Left forelimb (tissue), 1 donor: ENCODE results near the gene SLC66A2.
"Not testable (repeated sequence)": the region's sequence is repeated elsewhere in the genome, so short reads cannot be mapped to it uniquely, and the experiment has no call there.

Experiments used
- DNase-seq: peaks from one replicate; pipeline ENCODE4 v3.0.0-alpha.2; 2018; ENCODE audit warnings: low spot score

The SLC66A2 gene

DNA sequence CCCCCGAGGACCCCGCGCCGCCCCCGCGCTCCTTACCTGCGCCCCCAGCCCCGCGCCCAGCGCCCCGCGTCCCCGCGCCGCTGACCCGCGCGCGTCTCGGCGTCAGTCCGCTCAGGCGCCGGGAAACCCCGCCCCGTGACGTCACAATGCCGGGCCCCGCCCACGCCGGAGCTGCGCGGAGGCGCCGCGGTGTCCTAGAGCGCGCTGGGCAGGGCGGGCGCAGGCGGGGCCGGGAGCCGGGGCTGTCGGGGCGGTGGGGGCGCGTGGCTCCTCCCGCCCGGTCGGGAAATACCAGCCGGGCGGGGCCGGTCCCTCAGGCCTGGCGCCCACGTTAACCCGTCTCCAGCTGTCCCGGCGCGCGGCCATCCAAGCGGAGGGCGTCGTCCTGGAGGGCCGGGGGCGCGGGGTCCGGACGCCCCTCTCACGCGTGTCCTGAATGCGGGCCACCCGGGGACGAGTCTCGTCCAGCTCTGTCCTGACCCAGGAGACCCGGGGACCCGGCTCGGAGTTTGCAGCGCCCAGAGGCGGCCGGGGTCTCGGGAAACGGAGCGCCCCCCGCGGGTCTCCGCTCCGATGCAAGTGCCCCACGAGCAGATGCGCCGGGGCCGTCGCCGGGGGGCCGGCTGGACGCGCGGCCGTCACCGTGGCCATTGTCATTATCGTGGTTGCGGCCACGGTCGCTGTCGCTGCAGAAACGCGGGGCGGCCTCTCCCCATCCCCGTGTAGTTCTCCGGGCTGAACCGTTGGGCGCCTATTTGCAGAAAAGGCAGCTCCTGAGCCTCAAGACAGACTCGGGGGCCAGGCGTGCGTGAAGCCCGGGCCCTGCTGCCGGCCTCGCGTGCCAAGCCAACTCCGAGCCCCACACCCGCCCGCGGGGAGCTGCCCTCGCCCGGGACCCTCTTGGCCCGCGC lies at the start of gene SLC66A2:
SLC66A2 (minus strand) TSS at position 109 of the 911 bp plus-strand sequence. CDS start 727 bp downstream, outside the sequence.
- DNase-seq, result peak; percentile 98

DNA sequence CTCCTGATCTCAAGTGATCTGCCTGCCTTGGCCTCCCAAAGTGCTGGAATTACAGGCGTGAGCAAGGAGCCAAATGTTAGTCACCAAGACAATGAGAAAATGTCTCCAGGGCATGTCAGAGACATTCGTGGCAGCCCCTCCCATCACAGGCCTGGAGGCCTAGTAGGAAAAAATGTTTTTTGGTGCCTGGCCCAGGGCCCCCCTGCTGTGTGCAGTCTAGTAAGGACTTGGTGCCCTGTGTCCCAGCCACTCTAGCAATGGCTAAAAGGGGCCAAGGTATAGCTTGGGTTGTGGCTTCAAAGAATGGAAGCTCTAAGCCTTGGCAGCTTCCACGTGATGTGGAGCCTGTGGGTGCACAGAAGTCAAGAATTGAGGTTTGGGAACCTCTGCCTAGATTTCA lies 49.4 kb upstream of the SLC66A2 start:
- no peak for DNase-seq

DNA sequence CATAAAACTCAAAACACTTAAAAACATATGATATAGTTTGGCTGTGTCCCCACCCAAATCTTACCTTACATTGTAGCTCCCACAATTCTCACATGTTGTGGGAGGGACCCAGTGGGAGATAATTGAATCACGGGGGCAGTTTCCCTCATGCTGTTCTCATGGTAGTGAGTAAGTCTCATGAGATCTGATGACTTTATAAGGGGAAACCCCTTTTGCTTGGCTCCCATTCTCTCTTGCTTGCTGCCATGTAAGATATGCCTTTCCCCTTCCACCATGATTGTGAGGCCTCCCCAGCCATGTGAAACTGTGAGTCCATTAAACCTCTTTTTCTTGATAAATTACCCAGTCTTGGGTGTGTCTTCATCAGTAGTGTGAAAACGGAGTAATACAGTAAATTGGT lies 48.2 kb upstream of the SLC66A2 start:
- not testable (repeated sequence) for DNase-seq

DNA sequence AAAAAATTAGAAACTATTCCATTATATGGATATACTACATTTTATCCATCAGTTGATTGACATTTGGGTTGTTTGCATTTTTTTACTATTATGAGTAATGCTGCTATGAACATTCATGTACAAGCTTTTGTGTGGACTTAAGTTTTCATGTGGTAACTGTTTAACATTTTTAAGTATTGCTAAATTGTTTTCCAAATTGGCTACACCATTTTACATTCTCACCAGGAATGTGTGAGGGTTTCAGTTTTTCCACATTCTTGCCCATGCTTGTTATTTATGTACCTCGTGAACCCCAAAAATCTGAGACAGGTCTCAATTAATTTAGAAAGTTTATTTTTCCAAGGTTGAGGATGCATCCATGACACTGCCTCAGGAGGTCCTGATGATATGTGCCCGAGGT lies 40.0 kb upstream of the SLC66A2 start:
- no peak for DNase-seq

DNA sequence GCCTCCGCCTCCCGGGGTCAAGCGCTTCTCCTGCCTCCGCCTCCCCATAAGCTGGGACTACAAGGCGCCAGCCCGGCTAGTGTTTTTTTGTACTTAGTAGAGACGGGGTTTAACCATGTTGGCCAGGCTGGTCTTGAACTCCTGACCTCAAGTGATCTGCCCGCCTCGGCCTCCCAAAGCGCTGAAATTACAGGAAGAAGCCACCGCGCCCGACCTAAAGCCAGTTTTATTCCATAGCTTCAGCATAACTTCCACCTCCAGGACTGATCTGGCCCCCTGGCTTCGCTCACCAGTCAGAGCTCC lies 37.7 kb upstream of the SLC66A2 start:
- DNase-seq, result no peak

DNA sequence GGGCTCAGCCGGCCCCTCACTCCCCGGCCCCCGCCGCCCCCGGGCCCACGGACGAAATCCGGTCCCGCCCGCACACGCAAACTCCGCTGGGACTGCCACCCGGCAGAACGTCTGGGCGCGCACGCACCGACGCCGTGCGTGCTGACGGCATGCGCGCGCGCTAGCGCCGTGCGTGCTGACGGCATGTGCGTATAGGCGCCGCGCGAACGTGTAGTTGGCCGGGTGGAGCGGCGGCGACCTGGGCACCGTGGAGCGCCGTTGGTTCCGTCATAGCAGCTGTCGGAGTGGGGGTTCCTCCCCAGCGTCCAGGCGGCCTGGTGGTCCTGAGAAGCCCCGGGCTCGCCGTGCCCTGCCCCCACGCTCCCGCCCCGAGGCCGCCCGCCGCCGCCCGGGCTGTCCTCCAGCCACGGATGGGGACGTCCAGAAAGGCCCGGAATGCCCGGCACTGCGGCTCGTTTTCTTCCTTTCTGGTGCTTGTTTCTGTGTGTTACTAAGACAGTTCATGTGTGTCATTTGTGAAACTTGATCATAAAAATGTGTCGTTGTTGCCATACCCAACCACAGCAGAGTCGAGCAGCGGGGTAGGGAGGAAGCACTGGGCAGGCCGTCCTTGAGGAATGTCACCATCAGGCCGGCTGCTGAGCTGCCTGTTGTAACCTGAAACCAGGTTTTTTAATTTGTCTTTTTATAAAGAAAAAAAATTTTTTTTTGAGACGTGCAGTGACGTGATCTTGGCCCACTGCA lies 37.2 kb upstream of the SLC66A2 start, which contains the start of gene TXNL4A:
TXNL4A (minus strand) TSS at position 113 of the 744 bp plus-strand sequence. CDS start 171 bp downstream, outside the sequence.
- DNase-seq, result peak; percentile 91

DNA sequence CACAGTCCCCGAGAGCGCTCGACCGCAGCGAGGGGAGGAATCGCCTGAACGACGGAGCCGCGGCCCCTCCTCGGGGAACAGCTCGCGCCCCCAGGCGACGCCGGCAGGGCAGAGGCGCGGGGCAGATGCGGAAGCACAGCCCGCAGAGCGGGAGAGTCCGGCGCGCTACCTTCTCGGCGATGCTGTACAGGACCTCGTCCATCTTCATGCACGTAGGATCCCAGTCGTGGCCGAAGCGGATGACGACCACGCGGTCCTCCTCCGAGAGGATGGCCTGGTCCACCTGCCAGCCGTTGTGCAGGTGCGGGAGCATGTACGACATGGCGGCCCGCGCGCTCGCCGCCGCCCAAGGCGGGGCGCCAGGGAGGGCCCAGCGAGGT lies 36.6 kb upstream of the SLC66A2 start:
- DNase-seq, result no peak

DNA sequence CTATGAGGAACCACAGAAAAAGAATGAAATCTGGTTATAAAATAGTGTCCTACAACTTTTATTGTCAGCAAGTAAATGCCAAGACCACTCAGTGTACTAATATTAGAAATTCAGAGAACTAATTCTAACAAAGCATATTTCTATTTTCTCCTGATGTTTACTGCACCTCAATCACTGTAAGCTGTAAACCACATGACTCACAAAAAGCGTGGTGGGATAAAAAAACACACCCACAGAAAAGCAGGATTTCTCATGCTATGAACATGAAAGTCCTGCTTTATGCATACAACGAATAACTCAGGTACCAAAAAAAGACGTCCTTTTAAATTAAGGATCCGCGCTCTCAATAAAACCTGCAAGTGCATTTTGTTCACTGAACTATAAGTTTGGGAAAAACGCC lies 36.1 kb upstream of the SLC66A2 start:
- DNase-seq, result no peak

DNA sequence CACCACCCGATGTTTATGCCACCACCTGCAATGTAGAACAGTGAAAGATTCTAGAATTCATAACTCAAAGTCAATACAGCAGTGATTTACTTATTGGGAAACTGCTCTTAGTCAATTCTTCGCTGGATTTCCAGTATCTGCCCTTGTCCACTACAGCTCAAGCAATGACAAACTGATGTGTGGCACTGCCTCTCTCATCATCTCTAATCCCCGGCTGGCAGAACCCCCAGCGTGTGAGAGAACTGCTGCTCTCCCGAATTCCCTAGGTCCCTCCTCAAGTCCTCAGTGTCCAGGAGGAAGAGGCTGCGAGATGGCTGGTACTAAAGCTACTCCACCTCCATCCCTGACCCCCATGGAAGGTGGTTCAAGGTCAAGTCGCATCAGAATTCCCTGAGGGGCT lies 35.3 kb upstream of the SLC66A2 start:
- no peak for DNase-seq

DNA sequence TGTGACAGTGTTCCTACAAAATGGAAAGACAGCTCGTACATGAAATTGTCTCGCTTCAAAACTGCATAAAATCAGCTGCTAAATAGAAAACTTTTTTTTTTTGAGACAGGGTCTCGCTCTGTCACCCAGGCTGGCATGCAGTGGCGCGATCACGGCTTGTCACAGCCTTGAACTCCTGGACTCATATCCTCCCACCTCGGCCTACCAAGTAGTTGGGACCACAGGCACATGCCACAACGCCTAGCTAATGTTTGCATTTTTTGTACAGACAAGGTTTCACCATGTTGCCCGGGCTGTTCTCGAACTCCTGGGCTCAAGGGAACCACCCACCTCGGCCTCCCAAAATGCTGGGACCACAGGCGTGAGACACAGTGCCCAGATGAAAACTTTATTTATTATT lies 33.7 kb upstream of the SLC66A2 start:
- DNase-seq, result no peak

DNA sequence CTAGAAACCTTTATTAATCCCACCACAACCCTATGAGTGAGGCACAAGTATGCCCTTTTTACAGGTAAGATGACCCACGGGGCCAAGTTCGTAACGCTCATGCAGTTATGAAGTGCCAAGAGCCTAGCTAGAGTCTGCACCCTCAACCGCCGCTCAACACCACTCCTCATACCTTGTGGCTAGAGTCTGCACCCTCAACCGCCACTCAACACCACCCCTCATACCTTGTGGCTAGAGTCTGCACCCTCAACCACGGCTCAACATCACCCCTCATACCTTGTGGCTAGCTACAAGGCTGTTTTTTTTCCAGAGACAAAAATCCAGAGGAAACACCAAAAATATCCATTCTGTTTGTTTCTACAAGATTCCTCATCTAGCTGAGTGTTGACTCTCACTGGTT lies 32.3 kb upstream of the SLC66A2 start:
- no peak for DNase-seq

DNA sequence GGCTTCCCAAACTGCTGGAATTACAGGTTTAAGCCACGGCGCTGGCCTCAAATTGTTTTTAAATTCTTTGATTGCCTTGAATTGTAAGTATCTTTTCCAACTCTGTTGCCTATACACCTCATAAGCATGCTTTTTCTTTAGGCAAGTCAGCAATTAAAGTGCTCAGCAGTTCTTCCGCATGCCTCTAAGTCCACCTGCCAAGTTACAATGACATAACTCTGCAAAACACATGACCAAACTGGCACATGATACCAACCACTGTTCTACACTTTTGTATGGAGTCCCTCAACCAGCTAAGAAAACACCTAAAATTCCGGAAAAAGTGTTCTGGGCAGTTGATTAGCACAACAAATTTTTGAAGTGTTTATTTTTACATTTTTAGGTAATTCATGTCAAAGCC lies 31.8 kb upstream of the SLC66A2 start:
- no peak for DNase-seq

DNA sequence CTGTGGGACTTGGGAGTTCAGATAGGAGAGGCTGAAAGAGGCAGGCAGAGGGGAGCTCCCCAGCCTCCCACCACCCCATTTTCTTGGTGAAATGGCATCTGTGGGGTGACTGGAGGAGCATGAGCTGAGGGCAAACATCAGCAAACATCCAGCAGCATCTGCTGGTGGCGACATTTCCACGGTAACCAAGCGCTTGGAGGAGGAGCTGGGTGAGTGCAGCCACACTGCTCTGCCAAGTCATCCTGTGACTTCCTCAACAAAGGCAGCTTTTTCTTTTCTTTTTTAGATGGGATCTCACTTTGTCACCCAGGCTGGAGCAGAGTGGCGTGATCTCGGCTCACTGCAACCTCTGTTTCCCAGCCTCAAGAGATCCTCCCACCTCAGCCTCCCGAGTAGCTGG lies 31.3 kb upstream of the SLC66A2 start:
- no peak for DNase-seq

DNA sequence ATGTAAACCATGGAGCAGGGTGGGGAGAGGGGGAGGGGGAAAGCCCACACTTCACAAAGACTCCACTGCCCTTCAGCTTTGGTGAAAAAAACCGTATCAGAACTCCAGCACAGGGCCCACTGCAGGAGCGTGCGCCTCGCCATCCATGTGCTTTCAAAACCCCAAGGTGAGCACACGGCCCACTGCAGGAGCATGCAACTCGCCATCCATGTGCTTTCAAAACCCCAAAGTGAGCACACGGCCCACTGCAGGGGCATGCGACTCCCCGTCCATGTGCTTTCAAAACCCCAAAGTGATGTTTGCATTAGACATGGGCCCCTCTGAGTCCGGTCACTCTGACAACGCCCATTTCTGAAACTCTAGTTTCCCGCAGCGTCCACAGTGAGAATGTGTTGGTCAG lies 29.1 kb upstream of the SLC66A2 start:
- DNase-seq, result no peak

DNA sequence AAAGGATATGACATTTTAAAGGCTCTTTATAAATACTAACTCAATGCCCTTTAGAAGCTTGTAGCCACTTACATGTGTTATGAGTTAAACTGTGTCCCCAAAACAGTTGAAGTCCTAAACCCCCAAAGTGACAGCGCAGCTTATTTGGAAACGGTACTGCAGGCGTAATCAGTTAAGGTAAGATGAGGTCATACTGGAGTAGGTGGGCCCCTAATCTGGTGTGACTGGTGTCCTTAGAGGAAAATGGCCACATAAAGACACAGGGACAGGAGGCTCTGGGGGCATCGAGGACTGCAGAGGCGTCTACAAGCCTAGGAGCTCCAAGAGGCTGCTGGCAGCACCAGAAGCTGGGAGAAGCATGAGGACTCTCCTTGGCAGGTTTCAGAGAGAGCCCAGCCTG lies 28.4 kb upstream of the SLC66A2 start:
- DNase-seq, result no peak

DNA sequence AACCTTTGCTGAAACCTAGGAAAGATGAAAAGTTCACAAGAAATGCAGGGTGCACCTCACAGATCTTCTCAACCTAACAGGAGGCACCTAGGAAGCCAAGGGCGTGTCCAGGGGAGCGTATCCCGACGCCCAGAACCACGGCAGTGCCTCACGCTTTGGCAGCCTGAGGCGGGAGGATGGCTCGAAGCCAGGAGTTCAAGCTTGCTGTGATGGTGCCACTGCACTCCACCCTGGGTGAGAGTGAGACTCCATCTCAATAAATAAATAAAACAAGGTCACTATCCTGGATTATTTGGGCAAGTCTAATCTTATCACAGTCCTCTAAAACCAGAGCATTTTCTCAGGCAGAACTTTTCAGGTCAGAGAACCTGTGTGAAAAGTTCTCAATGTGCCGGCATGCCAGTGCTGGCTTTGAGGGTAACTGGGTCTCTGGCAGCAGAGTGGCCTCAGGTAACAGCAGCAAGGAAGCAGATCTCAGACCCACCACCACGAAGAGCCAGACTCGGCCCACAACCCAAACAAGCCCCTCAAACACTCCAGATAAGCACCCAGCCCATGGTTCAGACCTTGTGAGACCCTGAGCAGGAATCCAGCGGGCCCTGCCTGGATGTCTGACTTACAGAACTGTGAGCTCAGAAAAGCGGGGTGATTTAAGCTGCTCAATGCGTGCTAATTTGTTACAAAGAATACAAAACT lies 24.7 kb upstream of the SLC66A2 start:
- no peak for DNase-seq

DNA sequence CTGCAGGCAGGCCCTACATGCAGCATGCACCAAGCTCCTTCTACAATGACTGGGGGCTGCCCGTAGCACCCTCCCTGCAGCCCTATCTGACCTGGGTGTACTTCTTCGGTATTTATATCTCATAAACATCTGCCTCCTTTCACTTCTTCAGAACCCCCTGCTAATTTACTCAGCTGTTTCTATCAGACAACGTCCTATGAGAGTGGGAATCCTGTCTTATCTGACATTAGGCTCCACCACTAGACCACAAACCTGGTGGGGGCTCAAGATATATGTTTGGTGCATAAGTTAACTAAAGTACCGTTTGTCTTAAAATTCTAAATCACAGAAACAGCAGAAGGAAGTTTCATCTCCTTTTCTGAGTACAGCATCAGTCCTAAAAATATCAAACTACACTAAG lies 23.6 kb upstream of the SLC66A2 start:
- no peak for DNase-seq

DNA sequence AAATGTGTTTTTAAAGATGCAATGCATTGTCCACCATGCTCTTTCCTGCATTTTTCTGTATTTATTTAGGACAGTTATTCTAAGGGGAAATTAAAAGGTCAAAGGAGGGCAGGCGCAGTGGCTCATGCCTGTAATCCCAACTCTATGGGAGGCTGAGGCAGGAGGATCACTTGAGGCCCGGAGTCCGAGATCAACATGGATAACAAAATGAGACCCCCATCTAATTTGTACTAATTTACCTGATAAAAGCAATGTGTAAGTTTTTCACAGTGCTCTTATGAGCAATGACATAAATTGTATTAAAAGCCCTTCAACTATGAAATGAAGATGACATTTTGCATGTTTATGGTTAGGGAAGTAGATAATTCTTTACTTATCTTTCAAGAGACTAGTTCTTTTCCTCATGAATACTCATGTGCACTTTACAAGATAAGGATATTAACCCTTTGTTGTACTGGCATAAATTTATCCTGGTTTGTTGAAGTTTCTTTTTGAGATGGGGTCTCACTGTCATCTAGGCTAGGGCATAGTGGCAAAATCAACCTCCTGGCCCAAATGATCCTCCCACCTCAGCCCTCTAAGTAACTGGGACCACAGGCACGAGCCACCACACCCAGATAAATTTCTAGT lies 22.7 kb upstream of the SLC66A2 start:
- DNase-seq, result no peak

DNA sequence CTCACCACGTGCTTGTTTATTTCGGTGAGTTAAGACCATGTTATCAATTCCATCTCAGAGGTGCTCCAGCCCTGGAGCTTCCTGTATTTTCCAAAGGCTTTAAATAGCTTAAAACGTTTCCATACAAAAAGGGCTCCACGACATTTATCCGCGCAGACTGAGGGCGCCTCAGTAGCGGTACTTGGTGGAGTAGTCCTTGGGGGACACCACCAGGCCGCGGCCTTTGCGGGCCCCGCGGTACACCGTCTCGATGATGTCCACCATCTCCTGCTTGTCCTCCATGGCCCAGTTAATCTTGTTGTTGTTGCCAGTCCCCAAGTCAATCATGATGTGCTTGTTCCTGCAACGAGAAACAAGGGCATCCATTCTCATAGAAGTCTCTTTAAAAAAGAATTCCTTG lies 22.1 kb upstream of the SLC66A2 start:
- DNase-seq, result no peak

DNA sequence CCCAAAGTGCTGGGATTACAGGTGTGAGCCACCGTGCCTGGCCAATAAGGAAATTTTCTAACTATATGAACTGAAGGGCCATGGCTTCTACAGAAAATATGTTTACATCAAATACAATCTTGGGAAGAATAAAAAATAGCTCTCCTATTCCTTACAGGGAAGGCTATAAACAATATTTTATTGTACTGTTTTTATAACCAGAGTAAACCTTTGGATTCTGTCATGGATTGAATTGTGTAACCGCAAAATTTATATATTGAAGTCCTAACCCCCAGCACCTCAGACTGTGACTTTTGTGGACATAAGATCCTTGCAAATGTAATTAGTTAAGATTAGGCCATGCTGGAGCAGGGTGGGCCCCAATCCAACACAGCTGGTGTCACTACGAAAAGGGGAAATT lies 21.3 kb upstream of the SLC66A2 start:
- no peak for DNase-seq

DNA sequence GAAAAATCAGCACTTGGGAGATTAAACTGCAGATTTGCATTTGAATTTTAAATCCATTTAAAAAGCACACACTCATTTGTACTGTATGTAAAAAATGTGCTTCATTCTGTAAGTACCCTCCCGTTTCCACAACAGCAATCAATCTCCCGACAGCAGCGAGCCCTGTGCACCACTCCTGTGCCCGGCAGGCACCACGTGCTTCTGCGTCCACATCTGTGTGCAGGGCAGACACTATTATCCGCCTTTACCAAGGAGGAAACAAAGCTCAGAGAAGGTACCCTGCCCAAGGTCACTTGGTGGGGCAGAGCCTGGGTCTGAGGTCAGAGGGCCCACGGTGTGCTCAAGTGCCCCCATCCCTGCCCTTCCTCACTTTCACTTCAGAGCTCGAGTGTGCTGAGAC lies 20.5 kb upstream of the SLC66A2 start:
- DNase-seq, result no peak

DNA sequence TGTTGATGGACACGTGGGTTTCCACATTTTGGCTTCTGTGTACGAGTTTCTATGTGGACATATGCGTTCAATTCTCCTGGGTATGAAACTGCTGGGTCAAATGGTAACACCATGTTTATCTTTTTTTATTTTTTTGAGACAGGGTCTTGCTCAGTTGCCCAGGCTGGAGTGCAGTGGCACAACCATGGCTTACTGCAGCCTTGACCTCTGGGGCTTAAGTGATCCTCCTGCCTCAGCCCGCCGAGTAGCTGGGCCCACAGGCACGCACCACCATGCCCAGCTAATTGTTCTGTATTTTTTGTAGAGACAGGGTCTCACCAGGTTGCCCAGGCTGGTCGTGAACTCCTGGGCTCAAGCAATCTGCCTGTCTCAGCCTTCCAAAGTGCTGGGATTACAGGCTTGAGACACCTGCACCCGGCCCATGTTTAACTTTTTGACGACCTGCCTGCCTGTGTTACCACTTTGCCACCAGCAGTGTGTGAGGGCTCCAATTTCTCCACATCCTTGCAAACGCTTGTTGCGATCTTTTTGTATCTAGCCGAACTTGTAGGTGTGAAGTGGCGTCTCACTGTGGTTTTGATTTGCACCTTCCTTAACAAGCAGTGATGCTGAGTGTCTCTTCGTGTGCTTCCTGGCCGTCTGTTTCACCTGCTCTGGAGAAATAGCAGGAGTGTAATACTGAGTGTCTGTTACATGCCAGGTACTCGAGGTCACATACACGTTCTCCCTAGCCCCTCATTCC lies 19.9 kb upstream of the SLC66A2 start:
- DNase-seq, result no peak
